Left renal pelvis (tissue), 4 donors: Measurements from ENCODE around the gene RAB8B. TPM values are rescaled to one million over a fixed set of nuclear protein-coding genes. Genes with fewer than 3 reads are reported as not detected.
A peak's percentile ranks its signal among the peaks of the same experiment; 100 is the strongest.

Source experiments
- DNase-seq, 4 donors: peaks; one replicate each; pipeline ENCODE4 v3.0.0-alpha.2; 2013; ENCODE audit warnings: low read depth in 4 of 4, low spot score in 3 of 4
- polyA plus RNA-seq, 4 donors: library from polyadenylated mRNA; unstranded; fragments of 120-200 nt; gene quantifications; one replicate each; pipeline ENCODE4 v1.2.1, GENCODE V29; 2013; ENCODE audit not compliant: insufficient read length in 4 of 4

RAB8B gene
- polyA plus RNA-seq, 4 donors = 28.1 to 41.2 (median 34.8) TPM

GRCh38 chr15:63260791-63261190, 71.4 kb downstream of the RAB8B start:
- no peak for DNase-seq

- no peak for DNase-seq
Measured at GRCh38 chr15:63261311-63261710, 71.9 kb downstream of the RAB8B start.

- DNase-seq = no peak
Measured at GRCh38 chr15:63263519-63263918, 74.1 kb downstream of the RAB8B start.

GRCh38 chr15:63264688-63265293, 75.4 kb downstream of the RAB8B start:
- no peak for DNase-seq

GRCh38 chr15:63274427-63274826, 85.0 kb downstream of the RAB8B start:
- DNase-seq = no peak

- no peak for DNase-seq
Measured at GRCh38 chr15:63276342-63277037, 87.1 kb downstream of the RAB8B start.

- DNase-seq = peak in 2 of 4 donors; percentile 51 to 58
Measured at GRCh38 chr15:63277038-63277892, 87.9 kb downstream of the RAB8B start, which contains the start of gene APH1B. TSS of gene APH1B (plus strand) at chr15:63277605. CDS start at chr15:63277624, 19 bp downstream.

GRCh38 chr15:63277893-63278456, 88.6 kb downstream of the RAB8B start:
- no peak for DNase-seq

- no peak for DNase-seq
Measured at GRCh38 chr15:63283126-63283525, 93.7 kb downstream of the RAB8B start.

- no peak for DNase-seq
Measured at GRCh38 chr15:63284335-63284734, 94.9 kb downstream of the RAB8B start.

GRCh38 chr15:63287109-63287508, 97.7 kb downstream of the RAB8B start:
- DNase-seq = no peak

- no peak for DNase-seq
Measured at GRCh38 chr15:63288342-63288741, 98.9 kb downstream of the RAB8B start.

GRCh38 chr15:63288778-63289378, 99.5 kb downstream of the RAB8B start:
- DNase-seq = no peak

- no peak for DNase-seq
Measured at GRCh38 chr15:63291507-63291906, 102.1 kb downstream of the RAB8B start.

- DNase-seq = no peak
Measured at GRCh38 chr15:63292241-63292640, 102.8 kb downstream of the RAB8B start.

- no peak for DNase-seq
Measured at GRCh38 chr15:63292771-63293170, 103.4 kb downstream of the RAB8B start.

- DNase-seq = no peak
Measured at GRCh38 chr15:63294359-63294758, 105.0 kb downstream of the RAB8B start.

GRCh38 chr15:63295341-63295740, 105.9 kb downstream of the RAB8B start:
- no peak for DNase-seq

GRCh38 chr15:63296195-63296594, 106.8 kb downstream of the RAB8B start:
- no peak for DNase-seq

- no peak for DNase-seq
Measured at GRCh38 chr15:63299943-63300575, 110.7 kb downstream of the RAB8B start.
